WTC11 (cell line): ENCODE measurements around the gene TMEM117. TPM values are rescaled to one million over a fixed set of nuclear protein-coding genes. Genes with fewer than 3 reads are reported as not detected.
"Not testable (repeated sequence)": the region's sequence is repeated elsewhere in the genome, so short reads cannot be mapped to it uniquely, and the experiment has no call there.

Experiments
- ATAC-seq: fragments of 200-7000 bp; cut with Tn5 transposase; 2 replicates; pipeline ENCODE4 v1.10.0; 2021; ENCODE audit warnings: mild to moderate bottlenecking, moderate library complexity
- CTCF ChIA-PET: fragments of 300-600 bp; sonication (Branson Sonifier 250); formaldehyde crosslinking; loops from one replicate; lab custom pipeline; 2021; ENCODE audit warnings: antibody characterized with exemption; lab: Charles Lee
- POLR2A ChIA-PET: fragments of 350-600 bp; sonication (Branson Sonifier 250); formaldehyde crosslinking; loops from one replicate; lab custom pipeline; 2021; ENCODE audit warnings: antibody characterized with exemption; lab: Charles Lee
- DNase-seq: peaks from one replicate; pipeline ENCODE4 v3.0.0; 2021; ENCODE audit warnings: low spot score
- H3K27ac Mint-ChIP-seq: 2 replicates; pipeline ENCODE4 v1.8.0; 2021; ENCODE audit warnings: mixed read lengths
- H3K27me3 Mint-ChIP-seq: 2 replicates; pipeline ENCODE4 v1.8.0; 2021; ENCODE audit warnings: low read depth, mild to moderate bottlenecking, moderate library complexity, mixed read lengths
- H3K36me3 Mint-ChIP-seq: 2 replicates; pipeline ENCODE4 v1.8.0; 2021; ENCODE audit warnings: mixed read lengths
- H3K4me1 Mint-ChIP-seq: 2 replicates; pipeline ENCODE4 v1.8.0; 2022; ENCODE audit warnings: mixed read lengths
- H3K4me3 Mint-ChIP-seq: 2 replicates; pipeline ENCODE4 v1.8.0; 2021; ENCODE audit warnings: mild to moderate bottlenecking, moderate library complexity, mixed read lengths
- H3K9me3 Mint-ChIP-seq: 2 replicates; pipeline ENCODE4 v1.8.0; 2021; ENCODE audit warnings: mixed read lengths
- ATF2 ChIP-seq: sonication (generic); formaldehyde crosslinking; IDR thresholded peaks from 2 replicates; pipeline ENCODE4 v1.8.1; 2022; ENCODE audit warnings: low read depth, missing genetic modification reagents, borderline replicate concordance
- CREB1 ChIP-seq: sonication (generic); formaldehyde crosslinking; IDR thresholded peaks from 2 replicates; pipeline ENCODE4 v1.8.0; 2023; ENCODE audit warnings: mild to moderate bottlenecking, missing genetic modification reagents
- GRHL2 ChIP-seq: fragments of 250-450 bp; sonication (Bioruptor Pico); IDR thresholded peaks from 2 replicates; pipeline ENCODE4 v1.8.0; 2022; ENCODE audit warnings: mild to moderate bottlenecking, moderate library complexity; ENCODE audit not compliant: insufficient replicate concordance, severe bottlenecking
- JAZF1 ChIP-seq: fragments of 250-450 bp; sonication (Bioruptor Pico); IDR thresholded peaks from 2 replicates; pipeline ENCODE4 v1.9.0; 2021; ENCODE audit warnings: moderate library complexity, mild to moderate bottlenecking, inconsistent platforms
- NR2C2 ChIP-seq: sonication (generic); formaldehyde crosslinking; IDR thresholded peaks from 2 replicates; pipeline ENCODE4 v1.8.0; 2022; ENCODE audit warnings: mild to moderate bottlenecking, missing genetic modification reagents
- SP1 ChIP-seq: sonication (generic); formaldehyde crosslinking; conservative IDR thresholded peaks from 2 replicates; pipeline ENCODE4 v1.8.1; 2022; ENCODE audit warnings: missing genetic modification reagents
- TCF7 ChIP-seq: sonication (generic); formaldehyde crosslinking; IDR thresholded peaks from 2 replicates; pipeline ENCODE4 v1.8.0; 2022; ENCODE audit warnings: mild to moderate bottlenecking, low read depth, missing genetic modification reagents, moderate library complexity
- ZNF423 ChIP-seq: fragments of 250-450 bp; sonication (Bioruptor Pico); IDR thresholded peaks from 2 replicates; pipeline ENCODE4 v2.1.2; 2022; ENCODE audit warnings: mild to moderate bottlenecking, moderate library complexity
- ZNF671 ChIP-seq: fragments of 250-450 bp; sonication (Bioruptor Pico); IDR thresholded peaks from 2 replicates; pipeline ENCODE4 v1.8.0; 2021; ENCODE audit warnings: mild to moderate bottlenecking
- ZSCAN18 ChIP-seq: fragments of 250-450 bp; sonication (Bioruptor Pico); IDR thresholded peaks from 2 replicates; pipeline ENCODE4 v2.1.2; 2022; ENCODE audit warnings: mild to moderate bottlenecking, moderate library complexity
- total RNA-seq: library from RNA; stranded (reverse); gene quantifications from 3 replicates; pipeline ENCODE4 v1.2.3, GENCODE V29; 2021
- TF ChIP-seq, protein P1 (sequence below): sonication (generic); formaldehyde crosslinking; IDR thresholded peaks from 2 replicates; pipeline ENCODE4 v1.8.0; 2023; ENCODE audit warnings: missing genetic modification reagents, mild to moderate bottlenecking, borderline replicate concordance
- TF ChIP-seq, protein P2 (sequence below): sonication (generic); formaldehyde crosslinking; IDR thresholded peaks from 2 replicates; pipeline ENCODE4 v1.8.1; 2023; ENCODE audit warnings: mild to moderate bottlenecking, missing genetic modification reagents, moderate library complexity

The TMEM117 gene
- total RNA-seq, 1 experiment from 2014 or later = 1.5 TPM

DNA sequence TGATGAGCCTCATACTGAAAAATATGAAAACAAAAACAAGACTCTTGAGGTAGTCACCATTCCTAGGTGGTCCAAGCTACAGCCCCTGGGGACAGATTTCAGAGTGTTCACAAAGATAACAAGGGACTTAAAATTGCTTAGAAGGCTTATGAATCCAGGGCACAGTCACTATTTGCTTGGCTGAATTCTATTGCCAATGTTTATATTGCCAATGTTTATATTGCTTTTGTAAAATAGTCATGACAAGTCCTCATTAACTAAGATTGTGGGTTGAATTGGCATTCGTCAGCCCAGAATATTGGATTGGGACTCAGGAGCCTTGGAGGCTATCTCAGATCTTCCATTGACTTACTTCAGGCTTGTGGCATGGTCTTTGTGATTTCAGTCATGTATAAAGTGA is 6.4 kb downstream of the TMEM117 start (continued):
- no peak for TF ChIP-seq SP1 (CRISPR knock-in tag)
- TF ChIP-seq, protein P1, sequence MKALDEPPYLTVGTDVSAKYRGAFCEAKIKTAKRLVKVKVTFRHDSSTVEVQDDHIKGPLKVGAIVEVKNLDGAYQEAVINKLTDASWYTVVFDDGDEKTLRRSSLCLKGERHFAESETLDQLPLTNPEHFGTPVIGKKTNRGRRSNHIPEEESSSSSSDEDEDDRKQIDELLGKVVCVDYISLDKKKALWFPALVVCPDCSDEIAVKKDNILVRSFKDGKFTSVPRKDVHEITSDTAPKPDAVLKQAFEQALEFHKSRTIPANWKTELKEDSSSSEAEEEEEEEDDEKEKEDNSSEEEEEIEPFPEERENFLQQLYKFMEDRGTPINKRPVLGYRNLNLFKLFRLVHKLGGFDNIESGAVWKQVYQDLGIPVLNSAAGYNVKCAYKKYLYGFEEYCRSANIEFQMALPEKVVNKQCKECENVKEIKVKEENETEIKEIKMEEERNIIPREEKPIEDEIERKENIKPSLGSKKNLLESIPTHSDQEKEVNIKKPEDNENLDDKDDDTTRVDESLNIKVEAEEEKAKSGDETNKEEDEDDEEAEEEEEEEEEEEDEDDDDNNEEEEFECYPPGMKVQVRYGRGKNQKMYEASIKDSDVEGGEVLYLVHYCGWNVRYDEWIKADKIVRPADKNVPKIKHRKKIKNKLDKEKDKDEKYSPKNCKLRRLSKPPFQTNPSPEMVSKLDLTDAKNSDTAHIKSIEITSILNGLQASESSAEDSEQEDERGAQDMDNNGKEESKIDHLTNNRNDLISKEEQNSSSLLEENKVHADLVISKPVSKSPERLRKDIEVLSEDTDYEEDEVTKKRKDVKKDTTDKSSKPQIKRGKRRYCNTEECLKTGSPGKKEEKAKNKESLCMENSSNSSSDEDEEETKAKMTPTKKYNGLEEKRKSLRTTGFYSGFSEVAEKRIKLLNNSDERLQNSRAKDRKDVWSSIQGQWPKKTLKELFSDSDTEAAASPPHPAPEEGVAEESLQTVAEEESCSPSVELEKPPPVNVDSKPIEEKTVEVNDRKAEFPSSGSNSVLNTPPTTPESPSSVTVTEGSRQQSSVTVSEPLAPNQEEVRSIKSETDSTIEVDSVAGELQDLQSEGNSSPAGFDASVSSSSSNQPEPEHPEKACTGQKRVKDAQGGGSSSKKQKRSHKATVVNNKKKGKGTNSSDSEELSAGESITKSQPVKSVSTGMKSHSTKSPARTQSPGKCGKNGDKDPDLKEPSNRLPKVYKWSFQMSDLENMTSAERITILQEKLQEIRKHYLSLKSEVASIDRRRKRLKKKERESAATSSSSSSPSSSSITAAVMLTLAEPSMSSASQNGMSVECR (CRISPR knock-in tag) = no peak

DNA sequence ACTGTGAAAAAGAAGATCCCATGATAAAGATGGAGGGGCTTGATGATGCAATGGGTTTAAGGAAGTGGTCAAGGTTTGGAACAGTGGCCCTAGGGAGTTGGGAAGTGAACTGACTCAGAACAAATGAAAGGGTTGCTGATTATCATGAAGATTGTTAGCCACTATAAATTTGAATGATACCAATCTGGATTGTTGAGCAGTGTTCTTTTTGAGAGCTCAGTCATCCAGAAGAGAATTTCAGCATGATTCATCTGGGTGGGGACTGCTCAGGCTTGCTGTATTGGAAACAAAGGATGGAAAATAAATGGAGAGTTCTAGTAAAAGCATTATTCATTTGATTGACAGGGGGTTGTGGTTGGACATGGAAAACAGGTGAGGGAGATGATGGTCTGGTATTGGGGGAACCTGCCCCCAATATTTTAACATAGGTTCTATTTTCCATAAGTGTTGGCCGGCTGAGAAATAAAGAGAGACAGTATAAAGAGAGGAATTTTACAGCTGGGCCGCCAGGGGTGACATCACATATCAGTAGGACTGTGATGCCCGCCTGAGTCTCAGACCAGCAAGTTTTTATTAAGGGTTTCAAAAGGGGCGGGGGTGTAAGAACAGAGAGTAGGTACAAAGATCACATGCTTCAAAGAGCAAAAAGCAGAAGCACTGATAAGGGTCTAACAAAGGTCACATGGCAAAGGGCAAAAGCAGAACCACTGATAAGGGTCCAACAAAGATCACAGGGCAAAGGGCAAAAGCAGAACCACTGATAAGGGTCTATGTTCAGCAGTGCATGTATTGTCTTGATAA is 11.7 kb downstream of the TMEM117 start:
- ATAC-seq, POLR2A ChIA-PET, CTCF ChIA-PET, H3K4me1 Mint-ChIP-seq, H3K27me3 Mint-ChIP-seq, DNase-seq, H3K27ac Mint-ChIP-seq, H3K4me3 Mint-ChIP-seq: not testable (repeated sequence)
- peaks cover 27% of the 10 kb centered on the region for H3K9me3 Mint-ChIP-seq
- H3K36me3 Mint-ChIP-seq = peaks cover 15% of the 10 kb centered on the region

- Mint-ChIP-seq H3K9me3 (peaks cover 27% of the 10 kb centered on the region), H3K4me1 (no peaks in the 10 kb centered on the region), H3K4me3 (no peak overlapping the region), H3K36me3 (peaks cover 15% of the 10 kb centered on the region), H3K27me3 (no peaks in the 10 kb centered on the region), H3K27ac (no peak overlapping the region)
- CTCF ChIA-PET = no interaction called here
- no peak for ATAC-seq
- POLR2A ChIA-PET = no interaction called here
- no peak for DNase-seq
- TF ChIP-seq ZSCAN18 (no peak), JAZF1 (CRISPR knock-in tag) (no peak)
- TF ChIP-seq, protein P2, sequence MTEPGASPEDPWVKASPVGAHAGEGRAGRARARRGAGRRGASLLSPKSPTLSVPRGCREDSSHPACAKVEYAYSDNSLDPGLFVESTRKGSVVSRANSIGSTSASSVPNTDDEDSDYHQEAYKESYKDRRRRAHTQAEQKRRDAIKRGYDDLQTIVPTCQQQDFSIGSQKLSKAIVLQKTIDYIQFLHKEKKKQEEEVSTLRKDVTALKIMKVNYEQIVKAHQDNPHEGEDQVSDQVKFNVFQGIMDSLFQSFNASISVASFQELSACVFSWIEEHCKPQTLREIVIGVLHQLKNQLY (CRISPR knock-in tag) = no peak
These were observed 12.3 kb downstream of the TMEM117 start for GRCh38 chr12:43848226-43848507.

DNA sequence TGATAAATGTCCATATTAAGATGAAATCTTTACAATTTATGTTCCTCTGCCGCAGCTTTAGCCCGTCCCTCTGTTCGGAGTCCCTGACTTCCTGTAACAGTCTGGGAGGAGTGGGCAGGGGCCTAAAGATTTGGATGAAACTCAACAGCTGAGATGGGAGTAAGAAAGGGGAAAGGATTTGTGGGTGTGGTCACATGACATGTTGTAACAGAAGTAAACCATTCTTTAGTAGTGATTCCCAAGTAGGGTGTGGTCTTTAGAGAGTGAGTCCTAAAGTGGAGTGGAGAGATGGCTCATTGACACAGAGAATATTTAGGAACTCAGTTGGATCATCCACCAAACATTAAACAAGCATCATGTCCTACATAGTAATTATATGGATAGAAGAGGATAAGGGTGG is 12.9 kb downstream of the TMEM117 start:
- no peak for ATAC-seq
- Mint-ChIP-seq H3K4me3 (no peak overlapping the region), H3K27me3 (no peaks in the 10 kb centered on the region), H3K27ac (no peak overlapping the region), H3K9me3 (peaks cover 27% of the 10 kb centered on the region), H3K36me3 (peaks cover 15% of the 10 kb centered on the region), H3K4me1 (no peaks in the 10 kb centered on the region)
- no peak for TF ChIP-seq ATF2 (CRISPR knock-in tag)
- TF ChIP-seq, protein P1 (CRISPR knock-in tag) = no peak
- no peak for TF ChIP-seq CREB1 (CRISPR knock-in tag)
- no peak for TF ChIP-seq TCF7 (CRISPR knock-in tag)
- TF ChIP-seq NR2C2 = no peak
- TF ChIP-seq GRHL2 (CRISPR knock-in tag) = no peak
- TF ChIP-seq ZNF671 (CRISPR knock-in tag) = no peak
- TF ChIP-seq ZNF423 (CRISPR knock-in tag) = no peak
- DNase-seq = no peak
- ChIA-PET CTCF (no interaction called here), POLR2A (no interaction called here)
